Endodermal cell (in vitro differentiated cells): ENCODE results near the gene RNF220. TPM values are rescaled to one million over a fixed set of nuclear protein-coding genes. Genes with fewer than 3 reads are reported as not detected.
A peak's percentile ranks its signal among the peaks of the same experiment; 100 is the strongest.

Experiments
- DNase-seq: peaks from one replicate; pipeline ENCODE4 v3.0.0-alpha.2; 2017
- H3K27ac ChIP-seq: 2 replicates; pipeline ENCODE4 v1.5.1; 2013; ENCODE audit warnings: mild to moderate bottlenecking, low read depth, low read length, moderate library complexity
- H3K27me3 ChIP-seq: 2 replicates; pipeline ENCODE4 v1.6.1; 2013; ENCODE audit warnings: mild to moderate bottlenecking, low read length, moderate library complexity; ENCODE audit not compliant: insufficient read depth, control insufficient read depth, poor library complexity, severe bottlenecking
- H3K36me3 ChIP-seq: 2 replicates; pipeline ENCODE4 v1.7.0; 2013; ENCODE audit warnings: mild to moderate bottlenecking, low read length, moderate library complexity; ENCODE audit not compliant: control insufficient read depth, insufficient read depth
- H3K4me1 ChIP-seq: one replicate; pipeline ENCODE4 v1.7.0; 2013; ENCODE audit warnings: low read length; ENCODE audit not compliant: control insufficient read depth, insufficient read depth
- H3K4me3 ChIP-seq: 2 replicates; pipeline ENCODE4 v1.5.1; 2013; ENCODE audit warnings: mild to moderate bottlenecking, low read length, moderate library complexity
- H3K9ac ChIP-seq: 2 replicates; pipeline ENCODE4 v1.6.1; 2013; ENCODE audit warnings: mild to moderate bottlenecking, low read length, moderate library complexity; ENCODE audit not compliant: poor library complexity, severe bottlenecking; ENCODE audit errors: extremely low read depth
- H3K9me3 ChIP-seq: 2 replicates; pipeline ENCODE4 v1.6.1; 2013; ENCODE audit warnings: mild to moderate bottlenecking, low read length, moderate library complexity; ENCODE audit not compliant: control insufficient read depth
- H3K27ac Mint-ChIP-seq: 2 replicates; pipeline ENCODE4 v1.8.0; 2020; ENCODE audit warnings: mixed read lengths
- H3K27me3 Mint-ChIP-seq: 2 replicates; pipeline ENCODE4 v1.8.0; 2021; ENCODE audit warnings: mild to moderate bottlenecking, mixed read lengths; ENCODE audit not compliant: insufficient read depth
- H3K36me3 Mint-ChIP-seq: 2 replicates; pipeline ENCODE4 v1.8.0; 2020; ENCODE audit warnings: low read depth, mixed read lengths
- H3K4me1 Mint-ChIP-seq: 2 replicates; pipeline ENCODE4 v1.8.0; 2020; ENCODE audit warnings: mixed read lengths
- H3K4me3 Mint-ChIP-seq: 2 replicates; pipeline ENCODE4 v1.8.0; 2020; ENCODE audit warnings: mild to moderate bottlenecking, moderate library complexity, mixed read lengths
- H3K9me3 Mint-ChIP-seq: 2 replicates; pipeline ENCODE4 v1.8.0; 2020; ENCODE audit warnings: mild to moderate bottlenecking, mixed read lengths
- CTCF ChIP-seq: fragments of 200-600 bp; sonication (generic); conservative IDR thresholded peaks from 2 replicates; pipeline ENCODE4 v1.5.0; 2021; ENCODE audit warnings: antibody characterized with exemption, mild to moderate bottlenecking
- WGBS, 2 experiments: methylation state at CpG; one replicate each; pipeline versions ENCODE4 v1.1.5 to v1.1.7; 2013; ENCODE audit warnings: missing lambda C conversion rate in 2 of 2, mixed read lengths in 1 of 2; ENCODE audit not compliant: insufficient coverage in 1 of 2, insufficient read length in 1 of 2; 5-methylcytosine and 5-hydroxymethylcytosine counted together
- total RNA-seq, 2 donors: library from RNA; stranded (reverse); fragmentation: NEBNext Ultra II Directional in 1 of 2; extraction: Animal tissue kit (Norgen Biotek cat#: 25700) in 1 of 2; gene quantifications; 2 replicates in 1 of 2; 3 replicates in 1 of 2; pipeline ENCODE4 v1.2.1, GENCODE V29; 2021

The RNF220 gene
- total RNA-seq, 2 donors from 2014 or later, result 94.6 to 95.5 TPM

- Histone ChIP-seq H3K27ac (no peak overlapping the region), H3K9ac (no peak overlapping the region), H3K4me1 (peaks cover 11% of the 10 kb centered on the region), H3K36me3 (peaks cover 36% of the 10 kb centered on the region), H3K4me3 (no peak overlapping the region), H3K9me3 (no peaks in the 10 kb centered on the region), H3K27me3 (no peaks in the 10 kb centered on the region)
- WGBS, 2 experiments, result 43 to 67% methylated on average over 1 to 6 of the region's 7 CpGs
- no peaks in the 10 kb centered on the region for H3K27me3 Mint-ChIP-seq
- peaks cover 34% of the 10 kb centered on the region for H3K36me3 Mint-ChIP-seq
- no peak overlapping the region for H3K4me3 Mint-ChIP-seq
- H3K4me1 Mint-ChIP-seq, result peaks cover 19% of the 10 kb centered on the region
- no peaks in the 10 kb centered on the region for H3K9me3 Mint-ChIP-seq
- H3K27ac Mint-ChIP-seq, result peak overlapping the region; percentile 70
- peak; percentile 96 for DNase-seq
- TF ChIP-seq CTCF, result peak; percentile 94
Observed at GRCh38 chr1:44652445-44653106, 247.5 kb downstream of the RNF220 start.

GRCh38 chr1:44653107-44653964 lies 248.3 kb downstream of the RNF220 start:
- H3K9me3 Mint-ChIP-seq, result no peaks in the 10 kb centered on the region
- Histone ChIP-seq H3K36me3 (peaks cover 29% of the 10 kb centered on the region), H3K9ac (no peak overlapping the region), H3K27ac (no peak overlapping the region), H3K4me1 (peaks cover 11% of the 10 kb centered on the region), H3K4me3 (no peak overlapping the region), H3K9me3 (no peaks in the 10 kb centered on the region), H3K27me3 (no peaks in the 10 kb centered on the region)
- WGBS, 2 experiments, result 65 to 70% methylated on average over 10 to 11 of the region's 11 CpGs
- DNase-seq, result no peak
- no peak overlapping the region for H3K4me3 Mint-ChIP-seq
- TF ChIP-seq CTCF, result no peak
- H3K36me3 Mint-ChIP-seq, result peaks cover 28% of the 10 kb centered on the region
- peaks cover 19% of the 10 kb centered on the region for H3K4me1 Mint-ChIP-seq
- H3K27ac Mint-ChIP-seq, result no peak overlapping the region
- H3K27me3 Mint-ChIP-seq, result no peaks in the 10 kb centered on the region

- Mint-ChIP-seq H3K4me1 (peaks cover 10% of the 10 kb centered on the region), H3K36me3 (peaks cover 17% of the 10 kb centered on the region), H3K27ac (no peak overlapping the region), H3K4me3 (no peak overlapping the region), H3K9me3 (no peaks in the 10 kb centered on the region), H3K27me3 (no peaks in the 10 kb centered on the region)
- Histone ChIP-seq H3K27ac (no peak overlapping the region), H3K4me3 (no peak overlapping the region), H3K9me3 (no peaks in the 10 kb centered on the region), H3K9ac (no peak overlapping the region), H3K36me3 (peaks cover 19% of the 10 kb centered on the region), H3K27me3 (no peaks in the 10 kb centered on the region), H3K4me1 (peaks cover 9% of the 10 kb centered on the region)
- DNase-seq, result no peak
- TF ChIP-seq CTCF, result no peak
- 94 to 97% methylated on average over 23 to 35 of the region's 35 CpGs for WGBS, 2 experiments
Observed at GRCh38 chr1:44654621-44655187, 249.6 kb downstream of the RNF220 start.
